Measurements from ENCODE around the gene CPVL.

DNA sequence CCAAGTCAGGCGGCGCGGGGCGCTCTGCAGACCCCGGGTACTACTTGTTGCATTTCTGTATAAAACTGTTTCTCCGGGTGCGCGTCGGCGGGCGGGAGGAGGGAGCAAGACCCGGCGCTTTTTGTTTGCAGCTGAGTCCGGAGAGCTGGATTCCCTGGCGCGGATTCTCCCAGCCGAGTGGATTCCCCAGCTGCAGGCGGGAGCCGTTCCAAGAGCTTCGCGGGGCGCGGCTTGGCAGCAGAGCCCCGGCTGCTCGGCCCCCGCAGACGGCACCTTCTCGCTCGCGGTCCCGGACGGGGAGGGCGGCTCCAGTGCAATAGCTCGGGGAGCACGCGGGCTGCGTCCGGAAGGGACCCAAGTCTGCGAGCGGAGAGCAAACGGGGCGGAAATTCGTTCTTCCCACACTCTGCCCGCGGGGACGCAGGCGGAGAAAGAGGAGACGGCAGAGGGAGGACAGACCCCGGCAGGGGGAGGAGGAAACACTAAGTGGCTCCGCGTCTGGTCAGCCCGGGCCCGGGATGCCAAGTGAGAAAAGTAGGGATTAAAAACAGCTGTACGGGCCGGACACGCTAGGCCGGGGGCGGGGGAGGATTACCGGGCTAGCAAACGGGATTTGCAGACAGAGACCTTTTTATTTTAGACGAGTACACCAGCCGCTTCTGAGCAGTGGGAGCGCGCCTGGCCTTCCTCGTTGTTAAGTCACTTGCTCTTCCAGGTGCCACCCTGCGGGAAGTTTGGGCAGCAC, 187.9 kb downstream of the CPVL start, which contains the start of gene TRIL:
- peak in 1 of 3 donors; percentile 55 for TF ChIP-seq POLR2AphosphoS5 (IDR thresholded peaks at IDR 0.05)
- TF ChIP-seq, protein P1, sequence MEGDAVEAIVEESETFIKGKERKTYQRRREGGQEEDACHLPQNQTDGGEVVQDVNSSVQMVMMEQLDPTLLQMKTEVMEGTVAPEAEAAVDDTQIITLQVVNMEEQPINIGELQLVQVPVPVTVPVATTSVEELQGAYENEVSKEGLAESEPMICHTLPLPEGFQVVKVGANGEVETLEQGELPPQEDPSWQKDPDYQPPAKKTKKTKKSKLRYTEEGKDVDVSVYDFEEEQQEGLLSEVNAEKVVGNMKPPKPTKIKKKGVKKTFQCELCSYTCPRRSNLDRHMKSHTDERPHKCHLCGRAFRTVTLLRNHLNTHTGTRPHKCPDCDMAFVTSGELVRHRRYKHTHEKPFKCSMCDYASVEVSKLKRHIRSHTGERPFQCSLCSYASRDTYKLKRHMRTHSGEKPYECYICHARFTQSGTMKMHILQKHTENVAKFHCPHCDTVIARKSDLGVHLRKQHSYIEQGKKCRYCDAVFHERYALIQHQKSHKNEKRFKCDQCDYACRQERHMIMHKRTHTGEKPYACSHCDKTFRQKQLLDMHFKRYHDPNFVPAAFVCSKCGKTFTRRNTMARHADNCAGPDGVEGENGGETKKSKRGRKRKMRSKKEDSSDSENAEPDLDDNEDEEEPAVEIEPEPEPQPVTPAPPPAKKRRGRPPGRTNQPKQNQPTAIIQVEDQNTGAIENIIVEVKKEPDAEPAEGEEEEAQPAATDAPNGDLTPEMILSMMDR (IDR thresholded peaks at IDR 0.05), result no peak
- TF ChIP-seq POLR2A (IDR thresholded peaks at IDR 0.05), result no peak

Measured in breast epithelium (tissue), 3 donors.